CD4-positive, alpha-beta T cell (primary cell): ENCODE results near the gene POLL. TPM values are rescaled to one million over a fixed set of nuclear protein-coding genes. Genes with fewer than 3 reads are reported as not detected.

Source experiments
- ATAC-seq: fragments of 200-7000 bp; cut with Tn5 transposase; one replicate; pipeline ENCODE4 v1.10.0; 2022; ENCODE audit warnings: mild to moderate bottlenecking; ENCODE audit not compliant: poor library complexity
- CTCF ChIA-PET: fragments of 350-600 bp; sonication (Branson Sonifier 250); formaldehyde crosslinking; loops from one replicate; lab custom pipeline; 2021; ENCODE audit warnings: antibody characterized with exemption, inconsistent platforms; lab: Charles Lee
- POLR2A ChIA-PET: fragments of 350-600 bp; sonication (Branson Sonifier 250); formaldehyde crosslinking; loops from one replicate; lab custom pipeline; 2021; ENCODE audit warnings: antibody characterized with exemption, inconsistent platforms; lab: Charles Lee
- DNase-seq, 14 experiments: peaks; one replicate each; pipeline ENCODE4 v3.0.0-alpha.2; 2013 to 2020; ENCODE audit warnings: mixed read lengths in 2 of 14
- H3K27ac ChIP-seq, 2 donors: one replicate each; pipeline versions ENCODE4 v1.5.1 to v1.7.0; 2013; ENCODE audit warnings: low read length in 2 of 2, low read depth in 1 of 2, mild to moderate bottlenecking in 1 of 2
- H3K27me3 ChIP-seq, 2 experiments: 1 replicate in 1 of 2; 2 replicates in 1 of 2; pipeline versions ENCODE4 v1.6.1 to v1.7.0; 2013; ENCODE audit warnings: low read length in 2 of 2, control low read depth in 1 of 2, mild to moderate bottlenecking in 1 of 2, moderate library complexity in 1 of 2; ENCODE audit not compliant: insufficient read depth in 2 of 2, control insufficient read depth in 1 of 2
- H3K36me3 ChIP-seq: one replicate; pipeline ENCODE4 v1.6.1; 2013; ENCODE audit warnings: low read length, control low read depth; ENCODE audit not compliant: insufficient read depth
- H3K4me1 ChIP-seq: one replicate; pipeline ENCODE4 v1.6.1; 2013; ENCODE audit warnings: low read length, control low read depth; ENCODE audit not compliant: insufficient read depth
- H3K4me3 ChIP-seq: one replicate; pipeline ENCODE4 v1.5.1; 2013; ENCODE audit warnings: mild to moderate bottlenecking, low read length, moderate library complexity
- H3K9me3 ChIP-seq, 2 experiments: 1 replicate in 1 of 2; 2 replicates in 1 of 2; pipeline versions ENCODE4 v1.6.1 to v1.7.0; 2013; ENCODE audit warnings: low read length in 2 of 2, mild to moderate bottlenecking in 2 of 2, control low read depth in 1 of 2, moderate library complexity in 1 of 2; ENCODE audit not compliant: control insufficient read depth in 1 of 2, insufficient read depth in 1 of 2
- H3K27ac Mint-ChIP-seq: one replicate; pipeline ENCODE4 v1.8.0; 2020; ENCODE audit warnings: mixed read lengths
- H3K27me3 Mint-ChIP-seq: one replicate; pipeline ENCODE4 v1.8.0; 2021; ENCODE audit warnings: mixed read lengths
- H3K36me3 Mint-ChIP-seq: one replicate; pipeline ENCODE4 v1.8.0; 2021; ENCODE audit warnings: low read depth, mixed read lengths
- H3K4me1 Mint-ChIP-seq: one replicate; pipeline ENCODE4 v1.8.0; 2021; ENCODE audit warnings: low read depth, mixed read lengths
- H3K4me3 Mint-ChIP-seq: one replicate; pipeline ENCODE4 v1.8.0; 2020; ENCODE audit warnings: mild to moderate bottlenecking, mixed read lengths
- H3K9me3 Mint-ChIP-seq: one replicate; pipeline ENCODE4 v1.8.0; 2020; ENCODE audit warnings: mixed read lengths
- CTCF ChIP-seq: fragments of 200-600 bp; IDR thresholded peaks from one replicate; pipeline ENCODE4 v1.8.0; 2022; ENCODE audit warnings: antibody characterized with exemption, mild to moderate bottlenecking
- intact Hi-C, 2 experiments: fragments of 100-400 bp; cut with DNase I in 1 of 2; cut with micrococcal nuclease in 1 of 2; formaldehyde crosslinking; loops; one replicate each; pipeline versions ENCODE4 v1.15.1 to v1.9.0; 2023 to 2025; cut with DNase I, micrococcal nuclease
- total RNA-seq, 174 experiments: library from RNA in 2 of 174; stranded (reverse) in 2 of 174; gene quantifications; one replicate each; pipeline ENCODE4 v1.2.3 and lab custom pipeline; 2021 to 2026

POLL gene
- total RNA-seq, 2 experiments from 2014 or later: 23.3 to 24.3 TPM

- H3K36me3 ChIP-seq: no peaks in the 10 kb centered on the region
- Mint-ChIP-seq H3K4me1 (peaks cover 15% of the 10 kb centered on the region), H3K27ac (no peak overlapping the region), H3K9me3 (no peaks in the 10 kb centered on the region), H3K4me3 (no peak overlapping the region), H3K27me3 (peaks cover 46% of the 10 kb centered on the region), H3K36me3 (no peaks in the 10 kb centered on the region)
- no peak for TF ChIP-seq CTCF
- intact Hi-C loops: loop anchor here in 1 of 2 experiments (10.0 kb wide), 1 partner anchor 288 kb away; no protein-coding TSS in a partner anchor
- ATAC-seq: no peak
- POLR2A ChIA-PET: no interaction called here
- CTCF ChIA-PET: no interaction called here
- peaks cover 21% of the 10 kb centered on the region for H3K4me1 ChIP-seq
- peaks cover 29% of the 10 kb centered on the region in 2 experiments for H3K27me3 ChIP-seq
- no peak overlapping the region for H3K4me3 ChIP-seq
- no peak overlapping the region for H3K27ac ChIP-seq
- DNase-seq: no peak
- H3K9me3 ChIP-seq: peaks cover 0 to 17% of the 10 kb centered on the region in 2 experiments
Observed at GRCh38 chr10:101563007-101563406, 25.1 kb downstream of the POLL start.

- no peak for DNase-seq
- no peak overlapping the region for H3K27ac Mint-ChIP-seq
- TF ChIP-seq CTCF: no peak
Observed at GRCh38 chr10:101562231-101562630, 25.8 kb downstream of the POLL start.

GRCh38 chr10:101561068-101561915 is 26.8 kb downstream of the POLL start:
- Histone ChIP-seq H3K36me3 (no peaks in the 10 kb centered on the region), H3K27me3 (peaks cover 13 to 18% of the 10 kb centered on the region in 2 experiments), H3K9me3 (peaks cover 0 to 17% of the 10 kb centered on the region in 2 experiments), H3K4me3 (no peak overlapping the region), H3K4me1 (peaks cover 21% of the 10 kb centered on the region), H3K27ac (no peak overlapping the region)
- intact Hi-C loops: loop anchor here in 1 of 2 experiments (10.0 kb wide), 1 partner anchor 286 kb away; no protein-coding TSS in a partner anchor
- no peak for ATAC-seq
- no peak for TF ChIP-seq CTCF
- ChIA-PET POLR2A (no interaction called here), CTCF (no interaction called here)
- no peaks in the 10 kb centered on the region for H3K36me3 Mint-ChIP-seq
- no peak for DNase-seq
- H3K4me3 Mint-ChIP-seq: no peak overlapping the region
- peaks cover 30% of the 10 kb centered on the region for H3K27me3 Mint-ChIP-seq
- no peaks in the 10 kb centered on the region for H3K9me3 Mint-ChIP-seq
- H3K4me1 Mint-ChIP-seq: peaks cover 23% of the 10 kb centered on the region
- no peak overlapping the region for H3K27ac Mint-ChIP-seq

More at GRCh38 chr10:101562231-101562630, 25.8 kb downstream of the POLL start:
- no peaks in the 10 kb centered on the region for H3K36me3 Mint-ChIP-seq
- H3K9me3 ChIP-seq: peaks cover 0 to 17% of the 10 kb centered on the region in 2 experiments
- H3K4me1 Mint-ChIP-seq: peaks cover 23% of the 10 kb centered on the region
- no peak for ATAC-seq
- ChIA-PET CTCF (no interaction called here), POLR2A (interaction anchor here (0.6 kb wide), 1 partner anchor 281 kb away, joined by 3 read pairs; no protein-coding TSS in a partner anchor)
- H3K4me3 ChIP-seq: no peak overlapping the region
- peaks cover 28% of the 10 kb centered on the region for H3K4me1 ChIP-seq
- H3K27me3 Mint-ChIP-seq: peaks cover 38% of the 10 kb centered on the region
- no peak overlapping the region for H3K27ac ChIP-seq
- peaks cover 22 to 23% of the 10 kb centered on the region in 2 experiments for H3K27me3 ChIP-seq
- no peaks in the 10 kb centered on the region for H3K36me3 ChIP-seq
- no peaks in the 10 kb centered on the region for H3K9me3 Mint-ChIP-seq
- no peak overlapping the region for H3K4me3 Mint-ChIP-seq
- intact Hi-C loops: loop anchor here in 1 of 2 experiments (10.0 kb wide), 1 partner anchor 287 kb away; no protein-coding TSS in a partner anchor
